Dermis blood vessel endothelial cell (primary cell): ENCODE results near the gene HS2ST1. TPM values are rescaled to one million over a fixed set of nuclear protein-coding genes. Genes with fewer than 3 reads are reported as not detected.
A peak's percentile ranks its signal among the peaks of the same experiment; 100 is the strongest.
"Not testable (repeated sequence)": the region's sequence is repeated elsewhere in the genome, so short reads cannot be mapped to it uniquely, and the experiment has no call there.

Experiments used
- DNase-seq: peaks from one replicate; pipeline ENCODE4 v3.0.0; 2010
- total RNA-seq: library from RNA; depleted of rRNA; stranded (reverse); fragments of >200 nt; gene quantifications from 2 replicates; pipeline ENCODE4 v1.2.3, GENCODE V29; 2014

The HS2ST1 gene
- total RNA-seq, 1 donor from 2014 or later, result 17.7 TPM

GRCh38 chr1:86975993-86976550 is 61.6 kb downstream of the HS2ST1 start:
- DNase-seq, result no peak

DNA sequence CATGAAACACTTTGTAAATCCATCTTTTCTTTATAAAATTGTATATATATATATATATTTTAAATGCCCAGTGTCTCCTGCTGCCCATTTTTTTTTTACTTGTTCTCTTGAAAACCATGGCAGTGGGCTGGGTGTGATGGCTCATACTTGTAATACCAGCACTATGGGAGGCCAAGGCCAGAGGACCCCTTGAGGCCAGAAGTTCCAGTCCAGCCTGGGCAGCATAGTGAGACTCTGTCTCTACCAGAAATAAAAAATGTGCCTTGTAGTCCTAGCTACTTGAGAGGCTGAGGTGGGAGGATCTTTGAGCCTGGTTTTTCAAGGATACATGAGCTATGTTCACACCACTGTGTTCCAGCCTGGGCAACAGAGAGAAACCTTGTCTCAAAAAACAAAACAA is 62.2 kb downstream of the HS2ST1 start:
- no peak for DNase-seq

GRCh38 chr1:86981482-86982213 is 67.2 kb downstream of the HS2ST1 start:
- DNase-seq, result no peak

- not testable (repeated sequence) for DNase-seq
Observed at GRCh38 chr1:86983677-86984076, 69.2 kb downstream of the HS2ST1 start.

DNA sequence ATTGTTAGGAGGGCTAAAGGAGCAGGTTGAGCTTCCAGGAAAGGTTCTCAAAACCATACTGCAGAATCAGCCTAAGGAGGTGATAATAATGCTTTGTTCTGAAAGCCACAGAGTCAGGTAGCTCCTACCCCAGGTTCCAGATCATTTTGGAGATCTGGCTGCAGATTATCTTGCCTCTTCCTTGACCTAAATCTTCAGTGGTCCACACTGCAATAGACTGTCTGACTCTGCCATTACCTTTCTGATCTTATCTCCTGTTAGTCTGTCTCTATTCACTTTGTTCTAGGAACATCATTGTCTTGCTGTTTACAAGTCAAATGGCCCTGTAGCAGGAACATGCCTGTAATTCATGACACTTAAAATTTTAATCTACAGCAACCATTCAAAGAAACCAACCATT is 73.0 kb downstream of the HS2ST1 start:
- no peak for DNase-seq

- DNase-seq, result no peak
Observed at GRCh38 chr1:86988835-86989234, 74.4 kb downstream of the HS2ST1 start.

DNA sequence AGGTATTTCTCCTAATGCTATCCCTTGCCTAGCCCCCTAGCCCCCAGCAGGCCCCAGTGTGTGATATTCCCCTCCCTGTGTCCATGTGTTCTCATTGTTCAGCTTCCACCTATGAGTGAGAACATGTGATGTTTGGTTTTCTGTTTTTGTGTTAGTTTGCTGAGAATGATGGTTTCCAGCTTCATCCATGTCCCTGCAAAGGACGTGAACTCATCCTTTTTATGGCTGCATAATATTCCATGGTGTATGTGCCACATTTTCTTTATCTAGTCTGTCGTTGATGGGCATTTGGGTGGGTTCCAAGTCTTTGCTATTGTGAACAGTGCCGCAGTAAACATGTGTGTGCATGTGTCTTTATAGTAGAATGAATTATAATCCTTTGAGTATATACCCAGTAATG is 75.3 kb downstream of the HS2ST1 start:
- not testable (repeated sequence) for DNase-seq

DNA sequence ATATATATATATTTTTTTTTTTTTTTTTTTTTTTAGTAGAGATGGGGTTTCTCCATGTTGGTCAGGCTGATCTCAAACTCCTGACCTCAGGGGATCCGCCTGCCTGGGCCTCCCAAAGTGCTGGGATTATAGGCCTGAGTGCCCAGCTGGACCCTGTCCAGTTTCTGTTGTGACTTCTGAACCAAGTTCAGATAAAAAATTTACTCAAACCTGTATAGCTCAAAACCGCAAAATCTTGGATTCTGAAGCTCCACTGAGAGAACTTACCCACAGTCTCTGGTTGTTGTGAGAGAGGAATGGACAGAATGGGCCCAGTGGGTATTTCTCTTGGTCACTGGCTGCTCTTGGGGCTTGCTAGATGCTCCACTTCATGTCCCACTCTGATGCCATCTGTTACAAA is 76.4 kb downstream of the HS2ST1 start:
- DNase-seq, result no peak

DNA sequence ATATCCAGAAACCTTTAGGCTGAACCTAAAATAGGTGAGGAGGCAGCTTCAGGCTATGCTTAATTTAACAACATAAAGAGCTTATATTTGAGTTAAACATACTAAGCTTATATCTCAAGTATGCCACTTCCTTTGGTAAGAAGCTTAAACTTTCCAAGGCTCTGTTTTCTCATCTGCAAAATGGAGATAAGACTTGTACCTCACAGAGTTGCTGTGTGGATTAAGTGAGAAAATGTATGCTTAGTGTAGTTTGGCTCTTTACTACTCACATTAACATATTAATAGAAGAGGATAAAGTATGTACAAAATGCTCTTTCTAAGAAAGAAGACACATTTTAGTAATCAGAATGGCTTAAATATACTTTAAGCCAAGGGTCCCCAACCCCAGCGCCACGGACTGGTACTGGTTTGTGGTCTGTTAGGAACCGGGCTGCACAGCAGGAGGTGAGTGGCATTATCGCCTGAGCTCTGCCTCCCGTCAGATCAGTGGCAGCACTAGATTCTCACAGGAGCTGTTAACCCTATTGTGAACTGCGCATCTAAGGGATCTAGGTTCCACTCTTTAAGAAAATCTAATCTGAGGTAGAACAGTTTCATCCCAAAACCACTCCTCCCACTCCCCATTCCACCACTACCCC is 77.2 kb downstream of the HS2ST1 start:
- no peak for DNase-seq

DNA sequence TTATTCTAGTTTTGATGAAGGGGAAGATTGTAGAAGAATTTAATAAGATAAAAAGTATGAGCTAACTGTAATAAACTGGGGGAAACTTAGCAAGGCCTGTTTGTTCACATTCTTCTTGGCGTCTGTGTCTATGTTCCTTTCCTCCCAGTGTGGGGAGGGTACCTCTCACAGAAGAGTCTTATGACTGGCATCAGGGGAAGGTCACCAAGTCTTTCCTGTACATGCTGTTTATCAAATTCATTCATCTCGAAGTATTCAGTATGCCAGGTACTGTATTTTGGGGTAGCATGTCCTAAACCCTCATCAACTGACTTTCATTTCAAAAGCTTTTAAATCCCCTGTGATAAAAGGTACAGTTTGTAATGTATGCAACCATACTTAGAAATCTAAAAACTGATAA is 78.4 kb downstream of the HS2ST1 start:
- peak; percentile 24 for DNase-seq

DNA sequence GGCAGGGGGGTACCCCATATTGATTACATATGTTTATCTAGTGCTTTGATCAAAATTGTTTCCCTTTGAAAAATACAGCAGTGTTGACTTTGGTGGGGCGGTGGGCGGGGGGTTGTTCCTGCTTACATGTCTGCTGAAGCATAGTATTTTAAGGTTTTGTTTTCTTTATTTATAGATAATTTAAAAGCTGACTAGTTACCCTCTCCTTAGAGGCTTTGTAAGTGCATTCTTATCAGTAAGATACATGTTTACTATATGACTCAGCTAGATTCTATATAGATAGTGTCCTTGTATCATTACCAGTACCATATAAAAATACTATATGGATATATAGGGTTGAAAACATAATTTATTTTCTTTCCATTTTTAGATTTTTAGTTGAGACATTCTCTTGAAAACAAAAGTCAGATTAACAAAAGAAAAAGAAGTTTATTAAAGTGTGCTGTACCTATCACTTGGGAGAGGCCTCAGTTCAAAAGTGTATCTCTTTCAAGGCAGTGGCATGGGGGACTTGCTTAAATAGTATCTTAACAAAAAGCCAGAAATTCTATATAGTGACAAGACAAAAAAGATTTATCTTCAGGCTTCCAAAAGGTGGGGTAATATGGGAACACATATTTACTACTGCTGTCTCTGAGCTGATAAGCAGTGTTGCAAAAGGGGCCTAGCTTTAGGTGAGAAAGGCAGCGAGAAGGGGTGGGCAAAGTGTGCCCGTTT is 79.0 kb downstream of the HS2ST1 start:
- DNase-seq, result no peak

DNA sequence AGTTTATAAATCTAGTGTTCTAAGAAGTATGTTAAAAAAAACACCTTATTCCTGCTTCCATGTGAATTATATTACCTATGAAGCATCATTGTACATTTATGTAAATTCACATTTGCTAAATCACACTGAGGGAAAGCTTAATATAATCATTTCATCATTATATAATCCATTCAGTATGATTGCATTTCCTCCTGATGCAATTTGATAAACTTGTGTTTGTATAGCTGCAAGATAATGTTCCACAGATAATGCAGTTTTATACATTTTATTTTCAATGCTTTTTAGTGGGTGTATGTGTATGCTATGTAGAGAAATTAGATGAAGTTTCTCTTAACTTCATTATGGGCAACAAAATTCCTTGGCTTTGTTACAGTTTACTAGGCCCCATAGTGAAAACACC is 79.6 kb downstream of the HS2ST1 start:
- no peak for DNase-seq

DNA sequence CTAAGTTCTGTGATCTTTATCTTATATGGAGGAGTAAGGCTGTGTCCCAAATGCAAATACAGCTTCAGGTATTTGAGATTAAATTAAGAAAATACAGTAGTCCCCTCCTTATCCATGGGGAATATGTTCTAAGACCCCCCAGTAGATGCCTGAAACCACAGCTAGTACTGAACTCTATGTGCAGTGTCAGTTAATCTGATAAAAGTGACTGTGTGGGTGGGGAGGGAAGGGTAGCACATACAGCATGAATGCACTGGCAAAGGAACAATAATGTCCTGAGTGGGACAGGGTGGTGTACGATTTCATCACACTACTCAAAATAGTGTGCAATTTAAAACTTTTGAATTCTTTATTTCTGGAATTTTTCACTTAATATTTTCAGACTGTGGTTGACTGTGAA is 83.1 kb downstream of the HS2ST1 start:
- no peak for DNase-seq

DNA sequence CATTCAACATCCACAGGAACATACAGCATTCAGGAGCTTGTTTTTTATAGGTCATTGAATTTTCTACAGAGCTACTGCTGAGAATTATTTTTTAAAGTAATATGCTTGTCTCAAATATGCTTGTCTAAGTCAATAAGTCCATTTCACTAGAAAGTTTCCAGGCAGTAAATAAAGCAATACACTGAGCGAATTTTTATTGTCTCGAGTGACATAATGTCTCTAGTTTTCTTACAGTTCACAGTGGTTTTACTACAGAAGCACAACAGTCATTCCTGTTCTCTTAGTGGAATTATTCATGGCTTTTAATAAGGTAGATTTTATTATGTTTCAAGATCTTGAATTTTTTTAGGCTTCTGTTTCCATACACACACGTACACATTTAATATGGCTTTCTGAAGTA is 83.8 kb downstream of the HS2ST1 start:
- no peak for DNase-seq

DNA sequence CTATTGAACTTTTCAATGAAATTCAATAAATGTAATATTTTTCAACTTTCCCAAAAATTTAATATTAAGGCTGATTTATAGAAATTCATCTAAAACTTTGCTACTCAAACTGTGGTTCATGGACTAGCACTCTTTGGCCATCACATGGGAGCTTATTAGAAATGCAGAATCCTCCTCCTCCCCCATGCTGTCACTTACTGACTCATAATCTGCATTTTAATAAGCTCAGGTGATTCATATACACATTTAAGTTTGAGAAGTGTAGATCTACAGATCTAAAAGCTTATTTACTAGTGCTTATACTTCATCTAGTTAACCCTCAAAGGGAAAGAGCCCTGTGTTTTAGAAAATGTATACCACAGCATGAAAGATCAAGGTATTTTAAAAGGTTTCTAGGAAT is 84.3 kb downstream of the HS2ST1 start:
- no peak for DNase-seq

GRCh38 chr1:87000460-87000859 is 86.0 kb downstream of the HS2ST1 start:
- DNase-seq, result peak; percentile 1

DNA sequence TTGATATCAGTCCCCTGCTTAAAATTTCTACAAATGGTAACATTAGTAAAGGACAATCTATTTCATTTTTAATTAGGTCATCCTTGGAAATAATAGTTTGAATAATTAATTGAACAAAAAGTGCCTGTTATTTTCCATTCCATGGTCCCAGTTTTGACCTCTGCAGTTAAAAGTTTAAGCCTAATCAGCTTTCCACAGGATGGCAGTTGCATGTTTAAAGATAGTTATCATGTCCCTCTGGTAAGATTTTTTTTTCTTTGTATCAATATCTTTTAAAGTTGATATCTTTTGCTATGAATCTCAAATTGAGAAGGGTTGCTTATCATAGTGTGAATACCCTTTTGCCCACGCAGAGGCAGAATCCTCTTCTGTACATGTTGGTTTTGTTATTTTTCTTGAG is 90.4 kb downstream of the HS2ST1 start:
- DNase-seq, result no peak

DNA sequence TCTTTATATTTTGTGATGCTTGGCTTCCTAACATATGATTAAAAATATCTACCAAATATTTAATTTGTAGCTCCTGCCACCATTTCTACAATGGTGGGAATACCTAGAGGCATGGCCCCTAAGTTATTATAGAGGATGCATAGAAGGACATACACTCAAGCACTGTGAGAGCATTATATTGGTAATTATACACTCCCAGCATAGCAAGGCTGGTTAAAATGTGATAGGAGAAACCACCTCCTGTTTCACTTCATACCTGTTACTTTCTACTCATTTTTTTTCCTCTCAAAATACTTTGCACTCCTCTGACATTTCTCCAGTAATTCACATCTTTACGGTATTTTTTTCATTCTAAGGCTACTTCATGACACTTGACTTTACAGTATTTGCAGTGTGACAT is 92.9 kb downstream of the HS2ST1 start:
- no peak for DNase-seq

DNA sequence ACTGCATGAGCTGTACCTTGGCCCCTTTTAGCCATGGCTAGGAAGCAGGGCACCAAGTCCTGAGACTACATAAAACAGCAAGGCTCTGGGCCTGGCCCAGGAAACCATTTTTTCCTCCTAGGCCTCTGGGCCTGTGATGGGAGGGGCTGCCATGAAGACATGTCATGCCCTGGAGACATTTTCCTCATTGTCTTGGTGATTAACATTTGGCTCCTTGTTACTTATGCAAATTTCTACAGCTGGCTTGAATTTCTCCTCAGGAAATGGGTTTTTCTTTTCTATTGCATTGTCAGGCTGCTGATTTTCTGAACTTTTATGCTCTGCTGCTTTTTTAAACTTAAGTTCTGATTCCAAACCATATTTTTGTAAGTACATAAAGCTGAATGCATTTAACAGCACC is 99.0 kb downstream of the HS2ST1 start:
- not testable (repeated sequence) for DNase-seq

DNA sequence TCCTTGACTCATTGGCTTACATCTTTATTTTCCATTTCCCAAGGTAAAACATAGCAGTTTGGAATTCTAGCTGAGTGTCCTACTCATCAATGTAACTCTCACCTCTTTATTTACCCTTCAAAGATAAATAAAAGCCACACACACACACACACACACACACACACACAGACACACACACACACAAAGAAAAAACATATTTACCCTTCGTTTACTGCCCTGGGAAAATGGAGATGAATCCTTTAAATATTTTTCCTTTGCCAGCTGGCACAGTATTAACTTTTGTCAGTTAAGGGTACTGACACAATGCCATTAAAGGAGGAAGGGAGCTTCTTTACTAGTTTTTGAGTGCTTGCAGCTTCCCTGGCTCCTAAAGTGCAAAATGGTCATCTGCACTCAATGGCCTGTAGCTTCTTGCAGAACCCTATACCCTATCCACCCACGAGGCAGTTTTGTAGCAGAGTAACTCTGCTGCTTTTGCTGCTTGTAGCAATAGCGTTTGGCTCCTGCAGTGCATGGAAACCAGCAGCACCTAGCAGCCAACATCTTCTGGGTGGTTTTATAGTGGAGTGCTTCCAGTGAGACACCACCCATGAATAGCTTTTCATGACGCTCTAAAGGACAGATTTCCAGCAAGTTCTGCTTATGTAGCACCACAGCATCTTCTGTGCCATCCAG is 103.7 kb downstream of the HS2ST1 start:
- DNase-seq, result no peak

GRCh38 chr1:87023326-87023725 is 108.9 kb downstream of the HS2ST1 start:
- no peak for DNase-seq

GRCh38 chr1:87024936-87025540 is 110.6 kb downstream of the HS2ST1 start:
- DNase-seq, result peak; percentile 64

- peak; percentile 16 for DNase-seq
Observed at GRCh38 chr1:87027561-87027960, 113.1 kb downstream of the HS2ST1 start.
